ENCODE results near the gene TUBB4A.

TUBB4A gene

DNA sequence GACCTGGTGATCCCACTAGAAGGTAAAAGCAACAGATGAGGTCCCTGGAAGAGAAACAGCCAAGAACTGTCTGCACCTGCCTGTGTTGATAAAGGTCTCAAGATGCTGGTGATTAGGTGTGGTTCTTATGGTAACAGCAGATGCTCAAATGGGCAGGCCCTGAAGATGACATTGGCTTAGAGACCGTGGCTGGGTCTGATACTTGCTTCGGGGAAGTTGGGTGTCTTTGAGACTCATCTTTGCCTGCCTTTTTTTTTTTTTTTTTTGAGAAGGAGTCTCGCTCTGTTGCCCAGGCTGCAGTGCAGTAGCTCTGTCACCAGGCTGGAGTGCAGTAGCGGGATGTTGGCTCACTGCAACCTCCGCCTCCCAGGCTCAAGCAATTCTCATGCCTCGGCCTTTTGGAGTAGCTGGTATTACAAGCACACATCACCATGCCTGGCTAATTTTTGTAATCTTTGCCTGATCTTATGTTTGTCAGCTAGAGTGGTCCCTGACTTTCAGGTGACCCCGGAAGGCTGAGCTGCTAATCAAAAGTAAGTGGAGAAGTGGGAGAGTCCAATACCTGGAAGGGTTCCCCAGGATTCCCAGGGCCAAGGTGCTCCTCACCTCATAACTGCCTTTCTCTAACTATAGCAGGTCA lies 50.4 kb downstream of the TUBB4A start:
- Mint-ChIP-seq H3K36me3 (ENCODE audit: low read depth) (peaks cover 67% of the 10 kb centered on the region), H3K9me3 (peaks cover 29% of the 10 kb centered on the region), H3K4me3 (no peak overlapping the region), H3K27me3 (ENCODE audit: low read depth, poor library complexity) (peaks cover 5% of the 10 kb centered on the region), H3K4me1 (no peaks in the 10 kb centered on the region), H3K27ac (no peak overlapping the region)
- TF ChIP-seq, protein P1, sequence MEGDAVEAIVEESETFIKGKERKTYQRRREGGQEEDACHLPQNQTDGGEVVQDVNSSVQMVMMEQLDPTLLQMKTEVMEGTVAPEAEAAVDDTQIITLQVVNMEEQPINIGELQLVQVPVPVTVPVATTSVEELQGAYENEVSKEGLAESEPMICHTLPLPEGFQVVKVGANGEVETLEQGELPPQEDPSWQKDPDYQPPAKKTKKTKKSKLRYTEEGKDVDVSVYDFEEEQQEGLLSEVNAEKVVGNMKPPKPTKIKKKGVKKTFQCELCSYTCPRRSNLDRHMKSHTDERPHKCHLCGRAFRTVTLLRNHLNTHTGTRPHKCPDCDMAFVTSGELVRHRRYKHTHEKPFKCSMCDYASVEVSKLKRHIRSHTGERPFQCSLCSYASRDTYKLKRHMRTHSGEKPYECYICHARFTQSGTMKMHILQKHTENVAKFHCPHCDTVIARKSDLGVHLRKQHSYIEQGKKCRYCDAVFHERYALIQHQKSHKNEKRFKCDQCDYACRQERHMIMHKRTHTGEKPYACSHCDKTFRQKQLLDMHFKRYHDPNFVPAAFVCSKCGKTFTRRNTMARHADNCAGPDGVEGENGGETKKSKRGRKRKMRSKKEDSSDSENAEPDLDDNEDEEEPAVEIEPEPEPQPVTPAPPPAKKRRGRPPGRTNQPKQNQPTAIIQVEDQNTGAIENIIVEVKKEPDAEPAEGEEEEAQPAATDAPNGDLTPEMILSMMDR (IDR thresholded peaks at IDR 0.05), result no peak
- no peak for DNase-seq

DNA sequence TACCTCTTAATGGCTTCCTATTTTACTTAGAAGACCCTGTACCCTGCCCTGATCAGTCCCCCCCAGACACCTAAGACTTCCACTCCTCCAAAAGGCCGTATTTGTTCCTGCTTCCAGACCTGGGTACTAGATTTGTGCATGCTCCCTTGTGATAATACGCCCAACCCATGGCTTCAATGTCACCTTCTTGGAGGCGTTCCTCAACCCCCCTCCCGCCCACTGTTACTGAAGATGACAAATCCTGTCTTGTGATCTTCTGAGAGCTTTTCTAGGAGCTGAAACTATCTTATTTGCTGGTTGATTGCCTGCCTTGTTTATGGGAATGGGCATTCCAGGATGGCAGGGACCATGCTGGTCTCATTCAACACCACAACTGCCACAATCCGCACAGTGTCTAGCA lies 51.9 kb downstream of the TUBB4A start:
- TF ChIP-seq, protein P1 (IDR thresholded peaks at IDR 0.05), result no peak
- Mint-ChIP-seq H3K4me1 (no peaks in the 10 kb centered on the region), H3K27ac (no peak overlapping the region), H3K36me3 (ENCODE audit: low read depth) (peaks cover 67% of the 10 kb centered on the region), H3K9me3 (peaks cover 39% of the 10 kb centered on the region), H3K4me3 (no peak overlapping the region), H3K27me3 (ENCODE audit: low read depth, poor library complexity) (peaks cover 5% of the 10 kb centered on the region)
- no peak for DNase-seq

DNA sequence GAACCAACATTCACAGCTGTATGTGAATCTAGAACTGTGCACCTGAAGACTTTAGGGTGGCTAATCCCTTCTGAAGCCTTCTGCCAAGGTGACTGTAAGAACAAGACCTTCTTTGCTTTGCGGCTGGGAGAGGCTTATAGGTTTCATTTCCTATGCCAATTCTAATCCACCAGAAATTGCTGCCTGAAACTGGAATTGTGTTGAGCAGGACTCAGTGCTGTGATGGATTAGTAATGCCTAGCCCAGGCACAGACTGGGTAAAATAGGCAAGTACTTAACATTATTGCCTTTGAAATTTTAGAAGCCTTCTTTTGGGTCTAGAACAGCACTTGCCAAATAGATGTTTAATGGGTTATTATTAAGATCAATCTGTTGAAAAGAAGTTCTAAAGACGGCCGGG lies 54.1 kb downstream of the TUBB4A start:
- Mint-ChIP-seq H3K4me3 (no peak overlapping the region), H3K27ac (no peak overlapping the region), H3K4me1 (no peaks in the 10 kb centered on the region), H3K36me3 (ENCODE audit: low read depth) (peaks cover 48% of the 10 kb centered on the region), H3K27me3 (ENCODE audit: low read depth, poor library complexity) (peaks cover 5% of the 10 kb centered on the region), H3K9me3 (peaks cover 19% of the 10 kb centered on the region)
- TF ChIP-seq, protein P1 (IDR thresholded peaks at IDR 0.05), result no peak
- DNase-seq, result no peak

DNA sequence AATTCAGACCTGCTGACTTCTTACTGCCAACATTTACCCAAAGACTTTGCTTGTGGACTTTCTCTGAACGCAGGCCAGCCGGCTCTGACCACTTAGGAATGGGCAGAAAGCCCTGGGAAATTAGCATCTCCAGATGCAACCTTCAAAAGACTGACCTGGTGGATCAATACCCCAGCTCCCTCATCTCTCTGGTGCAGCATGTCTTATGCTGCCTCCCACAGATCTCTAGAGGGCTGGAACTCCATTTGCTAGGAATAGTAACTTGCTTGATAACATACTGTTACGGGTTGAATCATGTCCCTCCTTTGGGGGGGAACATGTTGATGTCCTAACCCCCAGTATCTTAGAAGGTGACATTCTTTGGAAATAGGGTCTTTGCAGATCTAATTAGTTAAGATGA lies 55.7 kb downstream of the TUBB4A start:
- peaks cover 5% of the 10 kb centered on the region for H3K27me3 Mint-ChIP-seq (ENCODE audit: low read depth, poor library complexity)
- H3K4me3 Mint-ChIP-seq, result no peak overlapping the region
- H3K4me1 Mint-ChIP-seq, result no peaks in the 10 kb centered on the region
- TF ChIP-seq, protein P1 (IDR thresholded peaks at IDR 0.05), result no peak
- no peak for DNase-seq
- H3K27ac Mint-ChIP-seq, result no peak overlapping the region
- peaks cover 34% of the 10 kb centered on the region for H3K36me3 Mint-ChIP-seq (ENCODE audit: low read depth)
- H3K9me3 Mint-ChIP-seq, result peaks cover 15% of the 10 kb centered on the region
